PC-3 (cell line): ENCODE measurements around the gene MYH11.

Experiments
- EZH2 ChIP-seq: fragments of 300-600 bp; sonication (generic); IDR thresholded peaks from one replicate; pipeline ENCODE4 v1.6.1; 2017; ENCODE audit warnings: antibody characterized with exemption, mild to moderate bottlenecking, low read length; ENCODE audit not compliant: unreplicated experiment
- TF ChIP-seq, protein P1 (sequence below): fragments of 300-600 bp; sonication (generic); conservative IDR thresholded peaks from 2 replicates; pipeline ENCODE4 v1.5.1; 2017; ENCODE audit warnings: antibody characterized with exemption, low read depth, mild to moderate bottlenecking, low read length

DNA sequence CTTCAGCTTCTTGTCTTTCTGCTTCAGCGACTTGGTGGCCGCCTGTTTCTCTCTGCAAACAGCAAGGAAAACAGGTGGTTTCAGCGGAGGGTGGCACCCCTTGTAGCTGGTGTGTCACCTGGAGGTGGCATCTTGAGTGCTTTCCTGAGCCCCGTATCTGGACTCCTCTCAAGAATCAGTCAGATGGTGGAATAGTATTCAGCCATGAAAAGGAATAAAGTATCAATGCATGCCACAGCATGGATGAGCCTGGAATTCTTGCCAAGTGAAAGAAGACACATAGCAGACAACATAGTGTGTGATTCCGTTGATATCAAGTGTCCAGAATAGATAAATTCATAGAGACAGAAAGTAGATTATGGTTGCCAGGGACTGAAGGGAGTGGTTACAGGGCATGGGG, 141.6 kb downstream of the MYH11 start:
- TF ChIP-seq, protein P1, sequence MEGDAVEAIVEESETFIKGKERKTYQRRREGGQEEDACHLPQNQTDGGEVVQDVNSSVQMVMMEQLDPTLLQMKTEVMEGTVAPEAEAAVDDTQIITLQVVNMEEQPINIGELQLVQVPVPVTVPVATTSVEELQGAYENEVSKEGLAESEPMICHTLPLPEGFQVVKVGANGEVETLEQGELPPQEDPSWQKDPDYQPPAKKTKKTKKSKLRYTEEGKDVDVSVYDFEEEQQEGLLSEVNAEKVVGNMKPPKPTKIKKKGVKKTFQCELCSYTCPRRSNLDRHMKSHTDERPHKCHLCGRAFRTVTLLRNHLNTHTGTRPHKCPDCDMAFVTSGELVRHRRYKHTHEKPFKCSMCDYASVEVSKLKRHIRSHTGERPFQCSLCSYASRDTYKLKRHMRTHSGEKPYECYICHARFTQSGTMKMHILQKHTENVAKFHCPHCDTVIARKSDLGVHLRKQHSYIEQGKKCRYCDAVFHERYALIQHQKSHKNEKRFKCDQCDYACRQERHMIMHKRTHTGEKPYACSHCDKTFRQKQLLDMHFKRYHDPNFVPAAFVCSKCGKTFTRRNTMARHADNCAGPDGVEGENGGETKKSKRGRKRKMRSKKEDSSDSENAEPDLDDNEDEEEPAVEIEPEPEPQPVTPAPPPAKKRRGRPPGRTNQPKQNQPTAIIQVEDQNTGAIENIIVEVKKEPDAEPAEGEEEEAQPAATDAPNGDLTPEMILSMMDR: no peak
- TF ChIP-seq EZH2: no peak
